HG02884 (cell line): ENCODE data around the gene AFF3.

Experiments used
- ATAC-seq: cut with Tn5 transposase; IDR thresholded peaks from one replicate; pipeline ENCODE4 v1.9.1; 2021; ENCODE audit warnings: mild to moderate bottlenecking, moderate library complexity; ENCODE audit not compliant: unreplicated experiment

AFF3 gene

DNA sequence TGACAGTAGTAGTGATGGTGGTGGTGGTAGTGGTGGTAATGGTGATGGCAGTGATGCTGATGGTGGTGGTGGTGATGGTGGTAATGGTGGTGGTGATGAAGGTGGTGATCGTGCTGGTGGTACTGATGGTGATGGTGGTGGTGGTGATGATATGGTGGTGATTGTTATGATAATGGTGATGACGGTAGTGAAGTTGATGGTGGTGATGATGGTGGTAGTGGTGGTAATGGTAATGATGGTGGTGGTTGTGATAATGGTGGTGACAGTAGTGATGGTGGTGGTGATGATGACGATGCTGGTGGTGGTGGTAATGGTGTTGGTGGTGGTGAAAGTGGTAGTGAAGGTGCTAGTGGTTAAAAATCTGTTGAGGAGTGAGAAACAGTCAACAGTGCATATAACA lies 125.6 kb downstream of the AFF3 start:
- no peak for ATAC-seq

DNA sequence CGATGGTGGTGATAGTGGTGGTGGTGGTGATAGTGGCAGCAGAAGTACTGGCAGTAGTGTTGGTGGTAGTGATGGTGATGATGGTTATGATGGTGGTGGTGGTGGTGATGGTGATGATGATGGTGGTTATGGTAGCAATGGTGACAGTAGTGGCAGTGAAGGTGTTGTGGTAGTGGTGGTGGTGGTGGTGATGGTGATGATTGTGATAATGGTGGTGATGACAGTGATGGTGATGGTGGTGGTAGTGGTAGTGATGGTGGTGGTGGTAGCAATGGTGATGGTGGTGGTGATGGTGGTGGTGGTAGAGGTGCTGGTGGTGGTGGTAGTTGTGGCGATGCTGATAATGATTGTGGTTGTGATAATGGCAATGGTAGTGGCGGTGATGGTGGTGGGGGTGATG lies 126.5 kb downstream of the AFF3 start:
- ATAC-seq: no peak

DNA sequence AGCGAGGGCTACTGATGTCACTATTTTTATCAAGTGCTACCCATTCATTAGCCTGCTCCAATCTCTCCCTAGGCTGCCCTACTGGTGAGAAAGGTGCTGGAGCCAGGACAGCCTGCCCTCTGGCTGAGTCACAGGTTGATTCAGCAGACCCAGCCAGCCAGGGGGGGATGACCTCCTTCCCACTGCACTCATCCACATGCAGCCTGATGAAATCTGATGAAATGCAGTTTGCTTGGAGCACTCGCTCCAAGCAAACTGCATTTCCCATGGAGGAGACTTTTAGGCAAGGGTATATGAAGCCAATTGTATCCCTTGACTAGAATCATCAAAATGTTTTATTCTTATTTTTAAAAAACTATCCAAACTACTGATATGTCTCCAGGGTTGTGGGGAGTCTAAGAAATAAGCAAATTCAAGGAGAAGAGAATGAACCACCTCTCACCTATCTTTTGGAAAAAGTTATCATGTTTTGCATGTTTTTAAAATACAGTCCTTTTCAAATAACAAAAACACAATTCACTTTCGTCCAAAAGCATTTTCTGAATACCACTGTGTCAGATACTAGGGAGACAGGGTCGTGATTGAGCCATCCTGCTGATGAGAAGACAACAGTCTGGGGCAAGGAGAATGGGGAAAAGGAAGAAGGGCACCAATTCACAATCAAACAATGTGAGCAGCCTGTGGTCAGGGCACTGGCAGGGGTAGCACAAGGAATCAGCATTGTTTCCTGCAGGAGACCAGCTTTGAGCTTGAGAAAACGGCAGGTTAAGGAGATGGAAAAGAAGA lies 128.3 kb downstream of the AFF3 start:
- no peak for ATAC-seq

DNA sequence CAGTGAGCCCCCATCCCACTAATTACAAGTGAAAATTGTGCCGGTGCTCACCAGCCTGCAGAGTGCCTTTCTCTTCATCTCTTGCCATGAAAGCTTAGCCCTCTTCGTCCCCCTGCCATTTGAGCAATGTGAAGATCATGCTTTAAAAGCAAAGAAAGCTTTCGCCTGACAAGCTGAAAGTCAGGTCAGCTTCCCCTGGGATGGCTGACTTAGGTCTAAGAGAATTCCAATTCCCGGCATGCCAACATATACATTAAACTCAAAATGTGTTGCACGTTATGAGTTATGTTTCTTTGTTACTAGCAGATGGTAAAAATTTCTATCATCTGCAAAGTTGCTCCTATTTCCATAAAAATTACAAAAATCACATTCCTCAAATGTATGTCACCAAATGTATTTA lies 129.8 kb downstream of the AFF3 start:
- ATAC-seq: no peak

DNA sequence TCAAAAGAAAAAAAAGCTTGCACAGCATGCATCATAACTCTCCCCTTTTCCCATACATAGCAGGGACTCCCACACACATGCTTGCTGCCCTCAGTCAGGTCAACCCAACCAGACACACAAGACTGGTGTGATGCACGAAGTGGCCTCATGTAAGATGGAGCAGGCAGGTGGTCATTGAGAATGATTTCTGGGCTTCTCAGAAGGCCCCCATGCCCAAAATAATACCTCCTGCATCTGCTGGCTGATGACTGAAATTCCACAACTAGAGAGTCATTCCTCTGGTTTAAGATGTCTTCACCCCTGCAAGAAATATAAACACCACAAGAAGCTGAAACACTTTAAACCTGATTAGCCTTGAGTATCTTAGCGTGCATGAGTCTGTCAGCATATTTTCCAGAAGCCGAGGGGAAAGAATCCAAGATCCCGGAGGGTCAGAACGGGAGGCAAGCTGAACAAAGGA lies 131.1 kb downstream of the AFF3 start:
- no peak for ATAC-seq

DNA sequence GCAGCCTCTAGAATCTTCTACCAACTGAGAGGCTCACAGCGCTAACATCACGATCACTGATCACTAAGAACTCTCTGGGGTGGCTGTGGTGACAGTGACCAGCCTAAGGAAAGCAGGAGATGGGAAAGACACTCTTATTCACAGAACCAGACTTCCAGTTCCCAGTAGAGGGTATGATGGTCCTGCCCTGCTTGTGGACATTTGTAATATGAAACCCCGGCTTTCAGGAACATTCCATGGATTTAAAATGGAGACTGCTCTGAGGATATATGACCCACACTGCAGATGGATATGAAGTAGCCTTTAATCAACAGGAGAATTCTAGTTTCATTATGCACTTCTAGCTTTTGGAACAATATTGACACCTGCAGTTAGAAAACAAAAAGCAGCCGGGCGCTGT lies 131.8 kb downstream of the AFF3 start:
- ATAC-seq: no peak

DNA sequence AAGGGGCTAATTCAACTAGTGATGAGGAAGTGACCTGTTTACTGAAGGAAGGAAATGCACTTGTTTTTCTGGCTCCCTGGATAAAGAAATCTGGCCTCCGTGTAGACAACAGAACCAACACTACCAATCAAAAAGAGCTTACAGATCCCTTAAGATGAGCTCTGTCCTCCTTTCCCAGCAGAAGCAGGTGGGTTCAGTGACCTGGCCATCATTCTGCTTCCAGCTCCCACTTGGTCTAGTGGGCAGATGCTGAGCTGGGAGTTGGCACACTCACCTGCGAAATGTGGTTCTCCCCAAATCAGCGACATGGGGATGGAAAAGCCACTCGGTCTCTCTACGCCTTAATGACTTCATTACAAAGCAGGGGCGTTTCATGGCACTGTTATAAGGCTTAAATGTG lies 132.6 kb downstream of the AFF3 start:
- no peak for ATAC-seq

DNA sequence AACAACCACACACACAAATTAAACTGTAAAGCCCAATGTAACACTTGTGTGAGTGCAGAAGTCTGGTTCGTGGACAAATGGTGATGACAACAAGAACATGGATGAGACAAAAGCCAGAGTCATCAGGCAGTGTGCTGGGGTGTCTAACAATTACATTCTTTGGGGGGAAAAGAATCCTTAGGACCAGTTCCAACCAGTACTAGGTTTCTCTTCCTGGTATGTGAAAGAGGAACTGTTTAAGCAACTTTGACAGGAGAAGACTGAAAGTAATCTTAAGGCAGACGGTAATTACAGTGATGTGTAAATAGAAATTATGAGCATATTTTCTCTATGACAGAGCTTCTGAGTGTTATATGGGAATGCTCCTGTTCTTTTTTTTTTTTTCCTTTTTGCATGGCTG lies 133.4 kb downstream of the AFF3 start:
- no peak for ATAC-seq

DNA sequence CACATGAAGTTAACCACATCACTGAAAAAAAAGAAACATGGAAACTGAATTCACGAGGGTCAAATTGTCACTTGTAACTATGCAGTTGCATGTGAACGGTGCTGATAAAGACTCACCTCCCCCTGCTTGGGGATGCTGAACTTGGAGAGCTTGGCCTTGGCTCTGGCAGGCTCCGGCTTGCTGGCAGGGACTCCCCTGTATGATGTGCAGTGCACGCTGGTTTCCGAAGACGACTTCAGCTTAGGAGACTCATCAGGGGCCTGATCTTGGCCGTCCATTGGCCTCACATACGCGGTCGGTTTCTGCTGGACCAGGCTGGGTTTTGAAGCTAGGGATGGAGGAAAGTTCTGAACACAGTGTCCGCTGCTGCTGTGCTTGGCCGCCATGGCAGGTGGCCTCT lies 135.9 kb downstream of the AFF3 start:
- no peak for ATAC-seq

DNA sequence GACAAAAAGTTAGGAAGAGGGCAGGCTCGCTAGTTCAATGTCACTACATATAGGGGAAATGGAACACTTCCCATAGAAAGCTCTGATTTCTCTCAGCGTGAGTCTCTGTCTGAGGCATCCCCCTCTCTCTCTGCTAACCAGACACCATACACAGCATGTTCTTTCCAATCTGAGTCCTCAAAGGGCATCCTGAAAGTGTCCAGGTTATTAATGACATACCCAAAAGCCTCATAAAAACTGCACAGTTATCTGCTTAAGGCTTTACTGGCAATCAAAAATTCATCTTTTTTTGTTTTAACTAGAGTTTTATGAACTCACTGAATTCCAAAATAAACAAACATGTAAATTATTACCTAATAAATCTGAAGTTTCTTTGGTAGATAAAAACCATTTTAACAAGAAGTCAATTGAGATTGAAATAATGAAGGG lies 137.4 kb downstream of the AFF3 start:
- no peak for ATAC-seq

DNA sequence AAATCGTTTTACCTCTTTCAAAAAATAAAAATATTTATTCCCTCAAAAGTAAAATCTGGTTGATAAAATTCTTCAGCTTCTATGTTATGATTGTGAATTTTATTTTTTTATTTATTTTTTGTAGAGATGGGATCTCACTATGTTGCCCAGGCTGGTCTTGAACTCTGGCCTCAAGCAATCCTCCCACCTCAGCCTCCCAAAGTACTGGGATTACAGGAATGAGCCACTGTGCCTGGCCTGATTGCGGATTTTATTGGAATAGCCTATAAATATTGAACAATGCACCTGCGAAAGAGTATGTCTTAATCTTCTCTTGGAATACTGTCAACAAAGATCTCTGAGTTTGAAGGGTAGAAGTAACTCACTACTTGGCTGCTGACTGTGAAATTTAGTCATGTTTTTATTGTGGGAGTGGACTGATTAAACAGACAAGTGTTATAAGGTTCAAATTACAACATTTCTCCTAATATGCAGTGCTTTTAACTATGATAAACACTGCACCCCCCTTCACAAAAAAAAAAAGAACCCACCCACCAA lies 138.0 kb downstream of the AFF3 start:
- ATAC-seq: no peak

DNA sequence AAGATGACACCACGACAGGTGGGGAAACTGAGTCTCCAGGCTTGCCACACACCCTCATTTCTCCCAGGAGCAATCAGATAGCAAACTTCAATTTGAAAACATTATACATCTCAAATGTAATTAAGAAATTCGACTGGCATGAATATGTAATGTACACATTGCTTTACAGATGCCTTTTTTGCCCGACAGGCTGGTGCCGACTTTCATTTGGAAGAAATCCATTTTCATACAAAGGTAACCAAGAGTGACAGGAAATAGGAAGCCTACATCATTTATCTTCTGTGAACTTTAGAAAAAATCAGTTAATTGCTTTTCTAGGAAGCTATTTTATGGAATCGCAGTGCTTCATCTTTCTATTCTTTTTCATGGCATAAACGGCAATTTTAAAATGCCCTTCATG lies 140.3 kb downstream of the AFF3 start:
- ATAC-seq: no peak

DNA sequence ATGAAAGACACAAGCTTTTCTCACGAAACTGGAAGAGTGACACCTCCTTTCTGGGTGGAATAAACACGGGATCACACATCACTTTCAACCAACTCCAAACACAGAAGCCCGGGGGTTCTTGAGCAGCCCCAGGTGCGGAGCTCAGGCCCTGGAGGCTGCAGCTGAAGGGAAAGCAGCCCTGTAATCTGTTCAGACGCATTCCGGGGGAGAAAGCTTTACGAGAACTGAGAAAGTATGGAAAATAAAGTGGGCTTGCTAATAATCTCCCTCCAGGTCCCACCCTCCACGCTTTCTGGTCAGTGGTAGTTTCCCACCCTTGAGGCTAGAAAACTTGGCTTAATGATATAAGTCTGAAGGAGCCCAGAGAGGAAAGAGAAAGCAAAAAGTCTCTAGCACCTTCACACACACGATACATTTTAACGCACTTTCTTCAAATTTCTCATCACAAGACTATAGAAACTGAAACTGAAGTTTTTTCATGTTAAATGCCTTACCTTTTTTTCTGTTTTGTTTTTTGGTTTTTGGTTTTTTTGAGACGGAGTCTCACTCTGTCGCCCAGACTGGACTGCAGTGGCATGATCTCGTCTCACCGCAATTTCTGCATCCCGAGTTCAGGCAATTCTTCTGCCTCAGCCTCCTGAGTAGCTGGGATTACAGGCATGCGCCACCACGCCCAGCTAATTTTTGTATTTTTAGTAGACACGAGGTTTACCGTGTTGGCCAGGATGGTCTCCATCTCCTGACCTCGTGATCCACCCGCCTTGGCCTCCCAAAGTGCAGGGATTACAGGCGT lies 141.3 kb downstream of the AFF3 start:
- ATAC-seq: no peak

DNA sequence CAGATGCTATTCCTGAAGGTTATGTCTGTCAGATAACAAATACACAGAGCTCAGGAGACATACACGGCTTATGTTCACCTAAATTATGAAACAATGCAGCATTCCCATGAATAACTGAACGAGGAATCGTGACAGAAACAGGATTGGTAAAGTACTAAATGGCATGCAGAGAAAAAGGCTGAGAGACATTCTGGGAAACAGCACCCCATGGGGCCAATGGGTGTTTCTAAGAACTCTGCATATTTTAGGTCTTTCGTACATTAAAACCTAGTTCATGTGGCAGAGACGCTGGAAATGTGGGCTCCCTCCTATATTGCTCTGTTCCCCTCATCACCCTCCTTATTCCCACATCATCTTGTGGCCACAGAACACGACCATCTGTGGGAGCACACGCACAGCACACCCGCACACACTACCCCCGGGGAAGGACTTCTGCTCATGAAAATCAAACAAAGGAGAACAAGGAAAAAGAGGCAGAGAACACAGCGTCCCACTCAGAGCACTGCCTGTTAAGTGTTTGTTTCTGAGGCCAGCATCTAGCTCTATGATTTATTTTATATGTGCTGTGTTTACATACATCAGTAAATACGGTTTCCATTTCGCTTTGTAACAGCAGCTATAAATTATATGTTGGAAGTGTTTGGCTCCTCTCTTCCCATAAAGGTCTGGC lies 143.6 kb downstream of the AFF3 start:
- no peak for ATAC-seq

DNA sequence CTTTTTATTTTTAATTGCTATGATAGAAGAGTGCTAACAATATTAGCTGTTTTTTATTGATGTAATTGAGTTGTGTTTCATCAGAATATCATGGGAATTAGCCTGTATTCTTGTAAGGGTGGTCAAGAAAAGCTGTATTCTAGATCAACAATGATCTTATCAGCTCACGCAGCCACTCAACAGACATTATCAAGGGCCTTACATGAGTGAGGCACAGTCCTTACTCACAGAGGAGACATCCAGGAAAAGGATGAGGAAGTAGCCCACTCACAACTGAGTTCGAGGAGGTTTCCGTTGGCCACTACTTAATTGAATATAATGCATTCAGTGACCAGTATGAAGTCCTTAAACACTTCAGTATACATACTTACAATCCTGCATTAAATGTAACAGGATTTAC lies 152.5 kb downstream of the AFF3 start:
- ATAC-seq: no peak

DNA sequence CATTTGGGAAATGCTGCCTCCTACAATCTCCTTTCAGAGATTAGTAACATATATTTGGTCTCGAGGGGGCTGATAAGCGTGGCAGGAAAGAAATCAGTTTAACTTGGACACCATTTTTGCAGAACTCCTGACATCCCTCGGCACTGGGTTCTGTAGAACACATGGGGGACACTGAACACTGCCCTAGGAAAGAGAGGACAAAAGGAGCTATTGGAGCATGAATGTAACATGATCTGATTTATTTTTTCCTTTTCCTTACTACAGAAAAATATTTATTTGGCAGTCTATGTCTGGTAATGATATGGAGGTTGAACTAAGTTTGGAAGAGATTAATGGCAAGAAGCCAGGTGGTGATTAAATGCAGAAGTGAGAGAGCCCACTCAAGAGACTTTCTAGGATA lies 153.8 kb downstream of the AFF3 start:
- no peak for ATAC-seq

DNA sequence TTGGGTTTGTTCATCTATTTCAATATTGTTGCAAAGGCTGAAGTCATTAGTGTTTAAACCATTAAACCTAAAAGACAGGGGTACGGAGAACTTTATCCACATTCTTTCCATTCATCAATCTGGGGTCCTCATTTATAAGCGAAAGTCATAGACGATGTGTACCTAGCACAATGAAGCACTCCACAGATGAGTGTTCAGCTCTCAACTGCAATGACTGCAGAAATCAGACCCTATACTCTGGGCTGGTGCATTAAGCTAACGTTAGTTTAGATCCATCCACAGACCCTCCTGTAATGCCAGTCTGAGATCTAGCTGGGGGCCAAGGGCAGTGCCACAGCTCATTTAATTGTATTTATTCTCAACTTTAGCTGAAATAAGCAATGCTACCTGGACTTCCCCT lies 155.2 kb downstream of the AFF3 start:
- no peak for ATAC-seq

DNA sequence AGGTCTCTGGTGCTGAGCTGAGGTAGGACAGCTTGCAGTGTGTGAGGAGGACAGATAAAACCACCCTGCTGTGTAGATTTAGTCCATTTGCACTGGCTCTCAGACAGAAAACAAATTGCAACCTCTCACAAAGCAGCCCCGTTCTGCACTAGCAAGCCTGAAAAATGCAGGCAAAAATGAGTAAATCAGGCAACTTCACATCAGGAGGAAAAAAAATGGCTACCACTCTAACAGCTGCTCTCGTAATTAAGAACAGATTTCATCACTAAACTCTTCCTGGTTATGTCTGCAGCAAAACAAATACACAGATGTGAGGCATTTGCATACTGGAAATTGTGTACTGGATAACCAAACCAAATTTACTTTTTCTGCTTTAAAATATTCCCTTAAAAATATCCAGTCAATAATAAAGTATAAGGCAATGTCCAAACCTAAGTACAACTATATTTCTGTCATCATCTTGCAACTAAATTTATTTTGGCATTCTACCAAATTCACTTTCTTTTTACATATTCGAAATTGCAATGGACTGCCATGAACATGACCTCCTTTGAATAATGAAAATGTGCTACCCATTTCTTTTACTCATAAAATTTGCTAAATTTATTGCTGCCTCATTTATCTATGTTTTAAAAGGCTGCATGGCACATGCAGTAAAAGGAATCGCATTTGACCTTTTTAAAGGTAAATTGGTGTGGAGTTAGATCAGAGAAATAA lies 157.4 kb downstream of the AFF3 start:
- no peak for ATAC-seq

DNA sequence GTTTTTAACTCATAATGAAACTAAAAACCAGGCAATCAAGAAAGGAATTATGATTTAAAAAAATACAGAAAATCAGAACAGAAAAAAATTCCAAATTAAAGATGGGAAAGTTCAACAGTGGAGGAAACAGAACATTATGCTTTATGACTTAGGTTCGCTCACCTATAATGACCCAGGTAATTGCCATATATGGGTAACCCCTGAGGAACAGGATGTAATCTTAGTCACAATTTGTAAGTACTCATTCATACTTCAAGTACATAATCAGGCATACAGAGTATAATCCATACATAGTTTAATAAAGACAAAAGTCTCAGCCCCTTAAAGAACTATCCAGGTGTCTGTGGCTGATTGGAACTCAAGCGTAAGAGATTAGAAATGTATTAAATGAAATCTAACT lies 159.6 kb downstream of the AFF3 start:
- ATAC-seq: no peak

DNA sequence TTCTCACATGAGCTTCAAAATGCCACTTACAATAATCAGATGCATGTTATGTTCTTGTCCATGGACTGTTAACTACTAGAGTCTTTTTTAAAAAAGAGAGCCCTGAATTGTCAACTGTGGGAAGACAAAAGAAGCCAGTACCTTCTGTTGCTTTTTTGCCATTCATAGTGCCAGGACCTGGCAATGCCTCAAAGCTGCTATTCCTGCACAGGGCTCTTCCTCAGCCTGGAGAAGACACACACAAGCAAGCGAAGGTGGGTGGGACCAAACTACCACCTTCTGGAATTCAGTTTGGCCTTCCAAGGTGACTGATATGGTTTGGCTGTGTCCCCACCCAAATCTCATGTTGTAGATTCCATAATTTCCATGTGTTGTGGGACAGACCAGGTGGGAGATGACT lies 160.6 kb downstream of the AFF3 start:
- ATAC-seq: no peak

DNA sequence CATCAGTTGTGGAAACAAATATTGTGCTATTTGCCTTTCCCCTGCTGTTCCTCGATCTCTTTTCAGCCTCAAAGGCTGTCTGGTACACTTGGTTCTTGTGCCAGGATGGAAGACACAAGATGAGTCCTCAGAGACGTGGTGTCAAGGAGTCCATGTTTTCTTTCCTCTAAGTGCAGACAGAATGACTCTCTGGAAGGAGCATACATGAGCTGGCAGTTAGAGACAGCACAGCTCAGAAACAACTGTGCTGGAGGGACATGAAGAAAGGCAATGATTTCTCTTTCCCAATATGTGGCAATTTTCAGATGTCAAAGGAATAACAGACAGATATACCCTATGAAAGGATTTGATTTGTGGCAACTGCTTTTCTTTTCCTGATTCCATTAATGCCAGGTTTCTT lies 162.2 kb downstream of the AFF3 start:
- ATAC-seq: no peak
